Thyroid gland (tissue), 4 donors: ENCODE measurements around the gene MICU1. TPM values are rescaled to one million over a fixed set of nuclear protein-coding genes. Genes with fewer than 3 reads are reported as not detected.

Experiments
- DNase-seq, 2 donors: peaks; one replicate each; pipeline ENCODE4 v3.0.0-alpha.2; 2019
- H3K27ac ChIP-seq, 3 donors: fragments of 200-600 bp; sonication (generic); 1 replicate in 2 of 3; 2 replicates in 1 of 3; pipeline ENCODE4 v1.5.1; 2016 to 2019; ENCODE audit warnings: mild to moderate bottlenecking in 1 of 3, moderate library complexity in 1 of 3
- H3K27me3 ChIP-seq: fragments of 200-600 bp; sonication (generic); one replicate; pipeline ENCODE4 v1.5.1; 2019
- H3K36me3 ChIP-seq, 2 donors: fragments of 200-600 bp; sonication (generic); one replicate each; pipeline ENCODE4 v1.5.1; 2016 to 2019
- H3K4me1 ChIP-seq, 2 donors: fragments of 200-600 bp; sonication (generic); one replicate each; pipeline ENCODE4 v1.5.1; 2017 to 2019
- H3K4me3 ChIP-seq, 3 donors: fragments of 200-600 bp; sonication (generic); replicated peaks in 1 of 3; 1 replicate in 2 of 3; 2 replicates in 1 of 3; pipeline ENCODE4 v1.5.1; 2016; ENCODE audit warnings: mild to moderate bottlenecking in 1 of 3
- H3K9me3 ChIP-seq: fragments of 200-600 bp; sonication (generic); one replicate; pipeline ENCODE4 v1.5.1; 2017
- POLR2A ChIP-seq, 2 donors: fragments of 450-650 bp; IDR thresholded peaks; one replicate each; pipeline ENCODE4 v1.6.1; 2017; ENCODE audit warnings: antibody characterized with exemption in 2 of 2, mild to moderate bottlenecking in 2 of 2, moderate library complexity in 1 of 2
- WGBS, 2 donors: methylation state at CpG; one replicate each; pipeline ENCODE4 v1.1.5; 2017; 5-methylcytosine and 5-hydroxymethylcytosine counted together
- intact Hi-C: fragments of 100-400 bp; cut with DNase I; formaldehyde crosslinking; loops from one replicate; pipeline ENCODE4 v1.15.1; 2023
- total RNA-seq, 4 donors: library from RNA; depleted of rRNA; stranded (reverse); fragments of >200 nt; gene quantifications; one replicate each; pipeline ENCODE4 v1.2.3, GENCODE V29; 2016
- TF ChIP-seq, protein P1 (sequence below), 6 experiments: fragments of 200-600 bp in 3 of 6; fragments of 450-650 bp in 3 of 6; sonication (generic) in 3 of 6; IDR thresholded peaks; one replicate each; pipeline ENCODE4 v1.5.1; 2016 to 2019; ENCODE audit warnings: antibody characterized with exemption in 6 of 6, mild to moderate bottlenecking in 2 of 6, inconsistent platforms in 1 of 6, moderate library complexity in 1 of 6

The MICU1 gene
- total RNA-seq, 4 donors from 2014 or later: 26.5 to 33.9 (median 31.5) TPM

- Histone ChIP-seq H3K27ac (no peak overlapping the region), H3K4me1 (no peaks in the 10 kb centered on the region), H3K9me3 (no peaks in the 10 kb centered on the region), H3K4me3 (no peak overlapping the region), H3K36me3 (peaks cover 0 to 11% of the 10 kb centered on the region in 2 donors), H3K27me3 (no peaks in the 10 kb centered on the region)
- 94 to 100% methylated on average over 3 of the region's 3 CpGs for WGBS, 2 donors
- no peak for TF ChIP-seq POLR2A (IDR thresholded peaks at IDR 0.05)
- TF ChIP-seq, protein P1, sequence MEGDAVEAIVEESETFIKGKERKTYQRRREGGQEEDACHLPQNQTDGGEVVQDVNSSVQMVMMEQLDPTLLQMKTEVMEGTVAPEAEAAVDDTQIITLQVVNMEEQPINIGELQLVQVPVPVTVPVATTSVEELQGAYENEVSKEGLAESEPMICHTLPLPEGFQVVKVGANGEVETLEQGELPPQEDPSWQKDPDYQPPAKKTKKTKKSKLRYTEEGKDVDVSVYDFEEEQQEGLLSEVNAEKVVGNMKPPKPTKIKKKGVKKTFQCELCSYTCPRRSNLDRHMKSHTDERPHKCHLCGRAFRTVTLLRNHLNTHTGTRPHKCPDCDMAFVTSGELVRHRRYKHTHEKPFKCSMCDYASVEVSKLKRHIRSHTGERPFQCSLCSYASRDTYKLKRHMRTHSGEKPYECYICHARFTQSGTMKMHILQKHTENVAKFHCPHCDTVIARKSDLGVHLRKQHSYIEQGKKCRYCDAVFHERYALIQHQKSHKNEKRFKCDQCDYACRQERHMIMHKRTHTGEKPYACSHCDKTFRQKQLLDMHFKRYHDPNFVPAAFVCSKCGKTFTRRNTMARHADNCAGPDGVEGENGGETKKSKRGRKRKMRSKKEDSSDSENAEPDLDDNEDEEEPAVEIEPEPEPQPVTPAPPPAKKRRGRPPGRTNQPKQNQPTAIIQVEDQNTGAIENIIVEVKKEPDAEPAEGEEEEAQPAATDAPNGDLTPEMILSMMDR (IDR thresholded peaks at IDR 0.05): no peak
- intact Hi-C loops: no loop called here
- no peak for DNase-seq
These were observed 202.5 kb downstream of the MICU1 start for GRCh38 chr10:72423426-72423825.

DNA sequence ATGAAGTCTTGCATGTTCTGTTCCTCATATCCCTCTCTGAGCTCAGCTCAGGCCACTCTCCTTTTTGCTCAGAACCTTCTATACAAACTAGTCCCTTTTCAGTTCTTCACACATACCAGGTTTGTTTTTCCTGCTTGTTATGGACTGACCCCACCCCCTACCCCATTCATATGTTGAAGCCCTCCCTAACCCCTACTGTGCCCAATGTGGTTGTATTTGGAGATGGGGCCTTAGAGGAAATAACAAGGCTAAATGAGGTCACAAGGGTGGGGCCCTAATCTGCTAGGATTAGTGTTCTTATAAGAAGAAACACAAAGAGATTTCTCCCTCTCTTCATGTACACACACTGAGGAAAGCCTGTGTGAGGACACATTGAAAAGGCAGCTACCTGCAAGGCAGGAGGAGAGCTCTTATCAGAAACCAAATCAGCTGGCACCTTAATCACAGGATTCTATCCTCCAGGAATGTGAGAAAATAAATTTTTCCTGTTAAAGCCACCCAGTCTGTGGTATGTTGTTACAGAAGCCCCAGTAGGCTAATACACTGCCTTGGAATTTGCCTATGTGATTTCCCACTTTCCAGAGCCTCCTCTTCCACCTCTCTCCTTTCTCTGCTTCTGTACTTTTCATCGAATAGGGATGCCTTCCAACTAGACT lies 203.9 kb downstream of the MICU1 start:
- no peaks in the 10 kb centered on the region for H3K9me3 ChIP-seq
- no peaks in the 10 kb centered on the region for H3K27me3 ChIP-seq
- 90 to 97% methylated on average over 1 of the region's 1 CpG for WGBS, 2 donors
- DNase-seq: no peak
- H3K27ac ChIP-seq: no peak overlapping the region
- H3K4me1 ChIP-seq: no peaks in the 10 kb centered on the region
- peaks cover 0 to 11% of the 10 kb centered on the region in 2 donors for H3K36me3 ChIP-seq
- TF ChIP-seq, protein P1 (IDR thresholded peaks at IDR 0.05): no peak
- TF ChIP-seq POLR2A (IDR thresholded peaks at IDR 0.05): no peak
- no peak overlapping the region for H3K4me3 ChIP-seq
- intact Hi-C loops: no loop called here

DNA sequence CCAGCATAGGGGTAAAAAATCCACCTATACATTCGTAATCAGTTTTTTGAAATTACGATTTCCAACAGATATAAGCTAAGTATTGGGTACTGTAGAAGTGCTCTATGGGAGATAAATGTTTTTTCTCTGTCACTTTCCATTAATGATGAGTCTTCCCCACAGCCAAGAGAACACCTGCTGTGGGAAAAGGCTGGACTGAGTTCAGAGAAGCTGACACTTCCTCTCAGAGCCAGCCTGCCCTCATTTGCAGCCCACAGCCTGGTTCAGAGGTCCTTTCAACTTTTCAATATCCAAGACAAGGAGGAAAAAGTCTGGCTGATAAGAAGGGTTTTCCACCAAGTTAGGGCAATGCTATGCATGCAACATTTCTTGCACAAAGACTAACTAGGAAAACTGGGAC lies 206.6 kb downstream of the MICU1 start:
- DNase-seq: no peak
- 95 to 98% methylated on average over 2 of the region's 2 CpGs for WGBS, 2 donors
- H3K36me3 ChIP-seq: peaks cover 0 to 11% of the 10 kb centered on the region in 2 donors

GRCh38 chr10:72418679-72419078 lies 207.2 kb downstream of the MICU1 start:
- no peaks in the 10 kb centered on the region for H3K27me3 ChIP-seq
- no peaks in the 10 kb centered on the region for H3K4me1 ChIP-seq
- no peak overlapping the region for H3K4me3 ChIP-seq
- no peak for TF ChIP-seq POLR2A (IDR thresholded peaks at IDR 0.05)
- TF ChIP-seq, protein P1 (IDR thresholded peaks at IDR 0.05): no peak
- intact Hi-C loops: no loop called here
- DNase-seq: no peak
- H3K36me3 ChIP-seq: peaks cover 0 to 11% of the 10 kb centered on the region in 2 donors
- H3K9me3 ChIP-seq: no peaks in the 10 kb centered on the region
- WGBS, 2 donors: 63 to 74% methylated on average over 3 of the region's 3 CpGs
- H3K27ac ChIP-seq: no peak overlapping the region

More for the DNA sequence above, 206.6 kb downstream of the MICU1 start:
- H3K27ac ChIP-seq: no peak overlapping the region
- H3K9me3 ChIP-seq: no peaks in the 10 kb centered on the region
- no peaks in the 10 kb centered on the region for H3K4me1 ChIP-seq
- no peak for TF ChIP-seq POLR2A (IDR thresholded peaks at IDR 0.05)
- TF ChIP-seq, protein P1 (IDR thresholded peaks at IDR 0.05): no peak
- H3K27me3 ChIP-seq: no peaks in the 10 kb centered on the region
- no peak overlapping the region for H3K4me3 ChIP-seq
- intact Hi-C loops: no loop called here

DNA sequence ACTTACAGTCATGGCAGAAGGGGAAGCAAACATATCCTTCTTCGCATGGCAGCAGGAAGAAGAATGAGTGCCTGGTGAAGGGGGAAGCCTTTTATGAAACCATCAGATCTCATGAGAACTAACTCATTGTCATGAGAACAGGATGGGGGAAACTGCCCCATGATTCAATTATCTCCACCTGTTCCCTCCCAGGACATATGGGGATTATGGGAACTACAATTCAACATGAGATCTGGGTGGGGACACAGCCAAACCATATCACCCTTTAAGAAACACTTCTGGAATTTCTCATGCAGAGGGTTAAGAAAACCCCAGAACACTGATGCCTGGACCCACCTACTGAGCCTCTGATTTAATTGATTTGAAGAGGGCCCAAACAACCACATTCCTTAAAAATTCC lies 207.9 kb downstream of the MICU1 start:
- 0 to 47% methylated on average over 1 of the region's 1 CpG for WGBS, 2 donors
- Histone ChIP-seq H3K27me3 (no peaks in the 10 kb centered on the region), H3K4me1 (no peaks in the 10 kb centered on the region), H3K36me3 (peaks cover 0 to 11% of the 10 kb centered on the region in 2 donors), H3K9me3 (no peaks in the 10 kb centered on the region), H3K27ac (no peak overlapping the region), H3K4me3 (no peak overlapping the region)
- TF ChIP-seq, protein P1 (IDR thresholded peaks at IDR 0.05): no peak
- TF ChIP-seq POLR2A (IDR thresholded peaks at IDR 0.05): no peak
- DNase-seq: no peak
- intact Hi-C loops: no loop called here
